Skeletal muscle satellite cell (primary cell): Measurements from ENCODE around the gene NT5DC3.

Experiments
- H3K27me3 ChIP-seq: 2 replicates; pipeline ENCODE4 v1.7.0; 2013; ENCODE audit warnings: low read length; ENCODE audit not compliant: control insufficient read depth, insufficient read depth
- H3K36me3 ChIP-seq: 2 replicates; pipeline ENCODE4 v1.7.0; 2013; ENCODE audit warnings: mild to moderate bottlenecking, control low read depth, low read length; ENCODE audit not compliant: insufficient read depth
- H3K4me1 ChIP-seq: 2 replicates; pipeline ENCODE4 v1.7.0; 2013; ENCODE audit warnings: low read length; ENCODE audit not compliant: control insufficient read depth, insufficient read depth
- H3K4me2 ChIP-seq: 2 replicates; pipeline ENCODE4 v1.7.0; 2013; ENCODE audit warnings: mild to moderate bottlenecking, low read length
- H3K4me3 ChIP-seq: 2 replicates; pipeline ENCODE4 v1.7.0; 2013; ENCODE audit warnings: low read length
- H3K9ac ChIP-seq: 2 replicates; pipeline ENCODE4 v1.7.0; 2013; ENCODE audit warnings: mild to moderate bottlenecking, low read depth, low read length, moderate library complexity
- H3K9me3 ChIP-seq: replicated peaks from 2 replicates; pipeline ENCODE4 v1.7.0; 2013; ENCODE audit warnings: mild to moderate bottlenecking, control low read depth, low read length

The NT5DC3 gene

GRCh38 chr12:103791350-103791920 is 49.6 kb downstream of the NT5DC3 start:
- peaks cover 45% of the 10 kb centered on the region for H3K36me3 ChIP-seq
- no peaks in the 10 kb centered on the region for H3K9me3 ChIP-seq
- H3K9ac ChIP-seq, result no peak overlapping the region
- H3K4me2 ChIP-seq, result no peak overlapping the region
- no peaks in the 10 kb centered on the region for H3K27me3 ChIP-seq
- H3K4me1 ChIP-seq, result no peaks in the 10 kb centered on the region
- H3K4me3 ChIP-seq, result no peak overlapping the region

GRCh38 chr12:103786201-103786600 is 54.8 kb downstream of the NT5DC3 start:
- Histone ChIP-seq H3K4me3 (no peak overlapping the region), H3K4me1 (no peaks in the 10 kb centered on the region), H3K9me3 (no peaks in the 10 kb centered on the region), H3K9ac (no peak overlapping the region), H3K27me3 (no peaks in the 10 kb centered on the region), H3K4me2 (no peak overlapping the region), H3K36me3 (peaks cover 31% of the 10 kb centered on the region)

GRCh38 chr12:103785243-103786031 is 55.6 kb downstream of the NT5DC3 start:
- Histone ChIP-seq H3K36me3 (peaks cover 32% of the 10 kb centered on the region), H3K4me3 (no peak overlapping the region)

GRCh38 chr12:103783744-103784664 is 57.0 kb downstream of the NT5DC3 start:
- Histone ChIP-seq H3K9me3 (no peaks in the 10 kb centered on the region), H3K27me3 (no peaks in the 10 kb centered on the region), H3K36me3 (peaks cover 43% of the 10 kb centered on the region), H3K9ac (no peak overlapping the region), H3K4me2 (no peak overlapping the region), H3K4me3 (no peak overlapping the region), H3K4me1 (peaks cover 8% of the 10 kb centered on the region)

More at GRCh38 chr12:103785243-103786031, 55.6 kb downstream of the NT5DC3 start:
- no peaks in the 10 kb centered on the region for H3K27me3 ChIP-seq
- no peak overlapping the region for H3K9ac ChIP-seq
- no peak overlapping the region for H3K4me2 ChIP-seq
- no peaks in the 10 kb centered on the region for H3K4me1 ChIP-seq
- H3K9me3 ChIP-seq, result no peaks in the 10 kb centered on the region

GRCh38 chr12:103782399-103782798 is 58.6 kb downstream of the NT5DC3 start:
- Histone ChIP-seq H3K9me3 (no peaks in the 10 kb centered on the region), H3K4me1 (peaks cover 8% of the 10 kb centered on the region), H3K27me3 (no peaks in the 10 kb centered on the region), H3K9ac (no peak overlapping the region), H3K36me3 (peaks cover 48% of the 10 kb centered on the region), H3K4me2 (no peak overlapping the region), H3K4me3 (no peak overlapping the region)

- peaks cover 8% of the 10 kb centered on the region for H3K4me1 ChIP-seq
- H3K9ac ChIP-seq, result no peak overlapping the region
- no peak overlapping the region for H3K4me2 ChIP-seq
- H3K4me3 ChIP-seq, result no peak overlapping the region
- peaks cover 57% of the 10 kb centered on the region for H3K36me3 ChIP-seq
- H3K9me3 ChIP-seq, result no peaks in the 10 kb centered on the region
- no peaks in the 10 kb centered on the region for H3K27me3 ChIP-seq
Measured at GRCh38 chr12:103780992-103781391, 60.0 kb downstream of the NT5DC3 start.

GRCh38 chr12:103780093-103780440 is 61.0 kb downstream of the NT5DC3 start:
- Histone ChIP-seq H3K36me3 (peaks cover 58% of the 10 kb centered on the region), H3K27me3 (no peaks in the 10 kb centered on the region), H3K9ac (no peak overlapping the region), H3K4me1 (peaks cover 8% of the 10 kb centered on the region), H3K4me3 (no peak overlapping the region), H3K4me2 (no peak overlapping the region), H3K9me3 (no peaks in the 10 kb centered on the region)

GRCh38 chr12:103779410-103780092 is 61.5 kb downstream of the NT5DC3 start:
- no peak overlapping the region for H3K4me3 ChIP-seq
- H3K9me3 ChIP-seq, result no peaks in the 10 kb centered on the region
- H3K27me3 ChIP-seq, result no peaks in the 10 kb centered on the region
- peaks cover 53% of the 10 kb centered on the region for H3K36me3 ChIP-seq
- H3K4me2 ChIP-seq, result no peak overlapping the region
- no peak overlapping the region for H3K9ac ChIP-seq
- peaks cover 8% of the 10 kb centered on the region for H3K4me1 ChIP-seq

- Histone ChIP-seq H3K36me3 (peaks cover 45% of the 10 kb centered on the region), H3K4me3 (no peak overlapping the region), H3K9me3 (no peaks in the 10 kb centered on the region), H3K4me1 (peaks cover 8% of the 10 kb centered on the region), H3K4me2 (no peak overlapping the region), H3K27me3 (no peaks in the 10 kb centered on the region), H3K9ac (no peak overlapping the region)
Measured at GRCh38 chr12:103778781-103779180, 62.3 kb downstream of the NT5DC3 start.

GRCh38 chr12:103774977-103775560 is 66.0 kb downstream of the NT5DC3 start:
- Histone ChIP-seq H3K9me3 (no peaks in the 10 kb centered on the region), H3K4me3 (no peak overlapping the region), H3K4me2 (no peak overlapping the region), H3K36me3 (peaks cover 38% of the 10 kb centered on the region), H3K9ac (no peak overlapping the region), H3K27me3 (no peaks in the 10 kb centered on the region), H3K4me1 (peaks cover 8% of the 10 kb centered on the region)
